Panc1 (cell line): ENCODE measurements around the gene B9D1.

Experiments
- POLR2AphosphoS5 ChIP-seq: IDR thresholded peaks from 2 replicates; pipeline ENCODE4 v1.6.1; 2012; ENCODE audit warnings: mild to moderate bottlenecking, low read depth, low read length, moderate library complexity
- REST ChIP-seq, 2 experiments: IDR thresholded peaks; 2 replicates each; pipeline ENCODE4 v1.6.1; 2011 to 2012; ENCODE audit warnings: low read depth in 2 of 2, control low read depth in 1 of 2, low read length in 1 of 2, mild to moderate bottlenecking in 1 of 2, moderate library complexity in 1 of 2; ENCODE audit not compliant: insufficient read depth in 1 of 2
- TCF7L2 ChIP-seq: IDR thresholded peaks from 2 replicates; pipeline ENCODE4 v1.6.1; 2011; ENCODE audit warnings: mild to moderate bottlenecking, low read depth, low read length, inconsistent platforms
- TF ChIP-seq, protein P1 (sequence below): fragments of 450-650 bp; IDR thresholded peaks from 2 replicates; pipeline ENCODE4 v1.5.1; 2017; ENCODE audit warnings: mild to moderate bottlenecking

DNA sequence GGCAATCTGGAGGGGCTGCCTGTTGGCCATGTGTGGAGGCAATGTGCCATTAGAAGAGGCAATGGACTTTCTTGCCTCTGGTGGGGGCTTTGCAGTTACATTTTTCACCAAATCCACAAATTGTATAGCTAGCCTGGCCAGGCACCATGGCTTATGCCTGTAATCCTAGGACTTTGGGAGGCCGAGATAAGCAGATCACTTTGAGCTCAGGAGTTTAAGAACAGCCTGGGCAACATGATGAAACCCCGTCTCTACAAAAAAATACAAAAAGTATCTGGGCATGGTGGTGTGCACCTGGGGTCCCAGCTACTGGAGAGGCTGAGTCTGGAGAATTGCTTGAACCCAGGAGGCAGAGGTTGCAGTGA, 45.8 kb upstream of the B9D1 start:
- TF ChIP-seq, protein P1, sequence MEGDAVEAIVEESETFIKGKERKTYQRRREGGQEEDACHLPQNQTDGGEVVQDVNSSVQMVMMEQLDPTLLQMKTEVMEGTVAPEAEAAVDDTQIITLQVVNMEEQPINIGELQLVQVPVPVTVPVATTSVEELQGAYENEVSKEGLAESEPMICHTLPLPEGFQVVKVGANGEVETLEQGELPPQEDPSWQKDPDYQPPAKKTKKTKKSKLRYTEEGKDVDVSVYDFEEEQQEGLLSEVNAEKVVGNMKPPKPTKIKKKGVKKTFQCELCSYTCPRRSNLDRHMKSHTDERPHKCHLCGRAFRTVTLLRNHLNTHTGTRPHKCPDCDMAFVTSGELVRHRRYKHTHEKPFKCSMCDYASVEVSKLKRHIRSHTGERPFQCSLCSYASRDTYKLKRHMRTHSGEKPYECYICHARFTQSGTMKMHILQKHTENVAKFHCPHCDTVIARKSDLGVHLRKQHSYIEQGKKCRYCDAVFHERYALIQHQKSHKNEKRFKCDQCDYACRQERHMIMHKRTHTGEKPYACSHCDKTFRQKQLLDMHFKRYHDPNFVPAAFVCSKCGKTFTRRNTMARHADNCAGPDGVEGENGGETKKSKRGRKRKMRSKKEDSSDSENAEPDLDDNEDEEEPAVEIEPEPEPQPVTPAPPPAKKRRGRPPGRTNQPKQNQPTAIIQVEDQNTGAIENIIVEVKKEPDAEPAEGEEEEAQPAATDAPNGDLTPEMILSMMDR = no peak
- no peak for TF ChIP-seq POLR2AphosphoS5
- no peak for TF ChIP-seq REST (IDR thresholded peaks at IDR 0.05; ENCODE audit: insufficient read depth in 1 of 2, low read depth in 2 of 2, low read length in 1 of 2)
- TF ChIP-seq TCF7L2 = no peak
